HEK293 (cell line): Measurements from ENCODE around the gene MICAL3.

Experiments
- CTCF ChIP-seq: fragments of 450-650 bp; formaldehyde crosslinking; IDR thresholded peaks from 2 replicates; pipeline ENCODE4 v1.5.1; 2016; ENCODE audit warnings: missing biosample characterization, missing genetic modification characterization
- ZNF777 ChIP-seq: fragments of 450-650 bp; formaldehyde crosslinking; IDR thresholded peaks from 2 replicates; pipeline ENCODE4 v1.5.1; 2017; ENCODE audit warnings: missing biosample characterization, missing genetic modification characterization, borderline replicate concordance

DNA sequence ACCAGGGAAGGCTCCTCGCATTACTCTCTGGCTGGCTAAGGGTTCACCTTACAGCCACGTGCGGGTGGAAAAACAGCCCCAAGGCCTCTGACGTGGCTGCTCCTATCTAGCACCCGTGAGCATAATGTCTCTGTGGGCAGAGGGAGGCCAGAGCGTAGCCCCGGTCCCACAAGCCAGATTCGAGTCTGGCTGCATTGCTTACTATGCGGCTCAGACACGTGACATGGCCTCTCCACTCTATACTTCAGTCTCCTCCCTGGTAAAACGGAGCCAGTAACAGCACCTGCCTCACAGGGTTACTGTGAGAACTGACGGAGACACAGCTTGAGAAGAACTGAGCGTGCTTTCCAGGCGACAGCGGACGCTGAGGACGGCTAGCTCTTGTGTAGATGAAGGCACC is 144.3 kb downstream of the MICAL3 start:
- TF ChIP-seq ZNF777 (tag by site-specific recombination) (no peak), CTCF (no peak)
